ENCODE results near the gene PDZD2.

DNA sequence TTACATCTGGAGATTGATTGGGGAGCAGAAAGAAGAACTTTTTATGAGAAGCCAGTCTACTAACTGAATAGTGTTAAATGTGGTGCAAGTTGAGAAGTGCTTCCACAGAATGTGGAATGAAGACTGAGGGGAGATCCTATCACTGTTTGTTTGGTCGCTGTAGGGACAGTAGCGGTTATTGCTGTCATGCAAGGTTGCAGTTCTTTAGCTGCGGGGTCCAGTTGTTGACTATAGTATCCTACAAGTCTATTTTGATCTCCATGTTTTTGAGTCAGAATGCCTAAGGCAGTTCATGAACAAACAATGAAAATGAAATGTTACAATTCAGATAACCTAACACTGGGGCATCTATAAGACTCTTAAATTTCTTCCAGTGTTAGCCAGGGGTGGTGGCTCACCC is 45.3 kb upstream of the PDZD2 start:
- TF ChIP-seq, protein P1, sequence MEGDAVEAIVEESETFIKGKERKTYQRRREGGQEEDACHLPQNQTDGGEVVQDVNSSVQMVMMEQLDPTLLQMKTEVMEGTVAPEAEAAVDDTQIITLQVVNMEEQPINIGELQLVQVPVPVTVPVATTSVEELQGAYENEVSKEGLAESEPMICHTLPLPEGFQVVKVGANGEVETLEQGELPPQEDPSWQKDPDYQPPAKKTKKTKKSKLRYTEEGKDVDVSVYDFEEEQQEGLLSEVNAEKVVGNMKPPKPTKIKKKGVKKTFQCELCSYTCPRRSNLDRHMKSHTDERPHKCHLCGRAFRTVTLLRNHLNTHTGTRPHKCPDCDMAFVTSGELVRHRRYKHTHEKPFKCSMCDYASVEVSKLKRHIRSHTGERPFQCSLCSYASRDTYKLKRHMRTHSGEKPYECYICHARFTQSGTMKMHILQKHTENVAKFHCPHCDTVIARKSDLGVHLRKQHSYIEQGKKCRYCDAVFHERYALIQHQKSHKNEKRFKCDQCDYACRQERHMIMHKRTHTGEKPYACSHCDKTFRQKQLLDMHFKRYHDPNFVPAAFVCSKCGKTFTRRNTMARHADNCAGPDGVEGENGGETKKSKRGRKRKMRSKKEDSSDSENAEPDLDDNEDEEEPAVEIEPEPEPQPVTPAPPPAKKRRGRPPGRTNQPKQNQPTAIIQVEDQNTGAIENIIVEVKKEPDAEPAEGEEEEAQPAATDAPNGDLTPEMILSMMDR (IDR thresholded peaks at IDR 0.05; ENCODE audit: insufficient read depth, low read length), result no peak
- TF ChIP-seq POLR2AphosphoS5 (IDR thresholded peaks at IDR 0.05; ENCODE audit: low read depth), result no peak

Data from HL-60 (cell line).